ENCODE data around the gene PITHD1. TPM values are rescaled to one million over a fixed set of nuclear protein-coding genes. Genes with fewer than 3 reads are reported as not detected.

The PITHD1 gene
- polyA plus RNA-seq, 2 of the 4 experiments (the other 2 are of a cell fraction) = 25.4 to 41.0 TPM

DNA sequence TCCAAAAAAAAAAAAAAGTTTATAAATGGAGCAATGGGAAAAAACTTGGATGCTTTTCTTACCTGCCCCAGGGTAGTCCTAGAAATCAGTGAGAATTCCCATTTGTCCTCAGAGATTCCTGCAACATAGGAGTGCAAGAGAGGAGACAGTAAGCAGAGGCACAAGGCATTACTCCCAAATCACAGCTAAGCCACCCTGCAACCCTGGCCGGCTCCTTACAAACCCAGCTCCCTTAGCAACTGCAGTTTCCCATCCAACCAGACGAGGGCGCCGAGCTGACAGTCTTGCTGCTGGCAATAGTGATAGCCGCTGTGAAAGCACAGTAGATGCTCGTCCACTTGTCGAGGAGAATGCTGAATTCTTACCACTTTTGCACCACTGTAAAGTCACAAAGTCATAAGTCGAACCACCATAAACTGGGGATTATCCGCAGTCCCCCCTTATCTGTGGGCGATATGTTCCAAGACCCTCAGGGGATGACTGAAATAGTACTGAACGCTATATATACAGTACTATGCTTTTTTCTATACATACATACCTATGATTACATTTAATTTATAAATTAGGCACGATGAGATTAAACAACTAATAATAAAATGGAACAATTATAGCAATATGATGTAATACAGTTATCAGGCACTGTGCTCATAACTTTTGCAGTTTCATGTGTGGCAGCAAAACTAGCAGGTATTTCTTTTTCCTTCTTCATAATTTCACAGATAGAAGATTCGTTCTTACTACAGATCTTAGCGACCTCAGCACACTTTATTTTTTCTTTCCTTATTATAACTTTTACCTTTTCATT is 6.0 kb upstream of the PITHD1 start:
- no peak for FAIRE-seq
- H3K4me1 ChIP-seq = peaks cover 6% of the 10 kb centered on the region; the same call in 1 of the 3 replicates
- no peaks in the 10 kb centered on the region for H3K9me3 ChIP-seq
- H3K27ac ChIP-seq = no peak overlapping the region
- 15% methylated on average over 12 of the region's 14 CpGs for WGBS (ENCODE audit: missing lambda C conversion rate)
- peak overlapping the region; percentile 43; the same call in 1 of the 3 replicates for H3K4me2 ChIP-seq
- ChIA-PET POLR2A (interaction anchor here (0.7 to 1.0 kb wide), 2 partner anchors 81 to 144 kb away, joined by 3 read pairs; partner anchors contain the start of gene RPL11), CTCF (interaction anchor here (0.6 to 3.0 kb wide), 34 partner anchors 8 to 804 kb away, joined by 3 to 22 read pairs (median 3); partner anchors contain the start of gene FUCA1)
- DNase-seq (ENCODE audit: low read depth in 1 of 2, low spot score in 1 of 2) = peak; percentile 38 to 77
- H3K4me3 ChIP-seq = no peak overlapping the region
- TF ChIP-seq, protein P1, sequence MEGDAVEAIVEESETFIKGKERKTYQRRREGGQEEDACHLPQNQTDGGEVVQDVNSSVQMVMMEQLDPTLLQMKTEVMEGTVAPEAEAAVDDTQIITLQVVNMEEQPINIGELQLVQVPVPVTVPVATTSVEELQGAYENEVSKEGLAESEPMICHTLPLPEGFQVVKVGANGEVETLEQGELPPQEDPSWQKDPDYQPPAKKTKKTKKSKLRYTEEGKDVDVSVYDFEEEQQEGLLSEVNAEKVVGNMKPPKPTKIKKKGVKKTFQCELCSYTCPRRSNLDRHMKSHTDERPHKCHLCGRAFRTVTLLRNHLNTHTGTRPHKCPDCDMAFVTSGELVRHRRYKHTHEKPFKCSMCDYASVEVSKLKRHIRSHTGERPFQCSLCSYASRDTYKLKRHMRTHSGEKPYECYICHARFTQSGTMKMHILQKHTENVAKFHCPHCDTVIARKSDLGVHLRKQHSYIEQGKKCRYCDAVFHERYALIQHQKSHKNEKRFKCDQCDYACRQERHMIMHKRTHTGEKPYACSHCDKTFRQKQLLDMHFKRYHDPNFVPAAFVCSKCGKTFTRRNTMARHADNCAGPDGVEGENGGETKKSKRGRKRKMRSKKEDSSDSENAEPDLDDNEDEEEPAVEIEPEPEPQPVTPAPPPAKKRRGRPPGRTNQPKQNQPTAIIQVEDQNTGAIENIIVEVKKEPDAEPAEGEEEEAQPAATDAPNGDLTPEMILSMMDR (IDR thresholded peaks at IDR 0.05) = peak; percentile 67
- TF ChIP-seq, protein P2, sequence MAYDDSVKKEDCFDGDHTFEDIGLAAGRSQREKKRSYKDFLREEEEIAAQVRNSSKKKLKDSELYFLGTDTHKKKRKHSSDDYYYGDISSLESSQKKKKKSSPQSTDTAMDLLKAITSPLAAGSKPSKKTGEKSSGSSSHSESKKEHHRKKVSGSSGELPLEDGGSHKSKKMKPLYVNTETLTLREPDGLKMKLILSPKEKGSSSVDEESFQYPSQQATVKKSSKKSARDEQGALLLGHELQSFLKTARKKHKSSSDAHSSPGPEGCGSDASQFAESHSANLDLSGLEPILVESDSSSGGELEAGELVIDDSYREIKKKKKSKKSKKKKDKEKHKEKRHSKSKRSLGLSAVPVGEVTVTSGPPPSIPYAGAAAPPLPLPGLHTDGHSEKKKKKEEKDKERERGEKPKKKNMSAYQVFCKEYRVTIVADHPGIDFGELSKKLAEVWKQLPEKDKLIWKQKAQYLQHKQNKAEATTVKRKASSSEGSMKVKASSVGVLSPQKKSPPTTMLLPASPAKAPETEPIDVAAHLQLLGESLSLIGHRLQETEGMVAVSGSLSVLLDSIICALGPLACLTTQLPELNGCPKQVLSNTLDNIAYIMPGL (CRISPR knock-in tag; IDR thresholded peaks at IDR 0.05; ENCODE audit: borderline replicate concordance) = no peak
- TF ChIP-seq TFCP2L1 (CRISPR knock-in tag; IDR thresholded peaks at IDR 0.05) (no peak), RAD21 (conservative IDR thresholded peaks at IDR 0.05 in 1 of 2, IDR thresholded peaks at IDR 0.05 in 1 of 2) (peak; percentile 68 to 79), HDAC2 (IDR thresholded peaks at IDR 0.05) (no peak), RARB (CRISPR knock-in tag; IDR thresholded peaks at IDR 0.05) (no peak), SMC3 (IDR thresholded peaks at IDR 0.05) (peak; percentile 68), CHD4 (IDR thresholded peaks at IDR 0.05; ENCODE audit: borderline replicate concordance) (no peak), BHLHE40 (IDR thresholded peaks at IDR 0.05; ENCODE audit: low read depth, low read length) (no peak)
- TF ChIP-seq, protein P3, sequence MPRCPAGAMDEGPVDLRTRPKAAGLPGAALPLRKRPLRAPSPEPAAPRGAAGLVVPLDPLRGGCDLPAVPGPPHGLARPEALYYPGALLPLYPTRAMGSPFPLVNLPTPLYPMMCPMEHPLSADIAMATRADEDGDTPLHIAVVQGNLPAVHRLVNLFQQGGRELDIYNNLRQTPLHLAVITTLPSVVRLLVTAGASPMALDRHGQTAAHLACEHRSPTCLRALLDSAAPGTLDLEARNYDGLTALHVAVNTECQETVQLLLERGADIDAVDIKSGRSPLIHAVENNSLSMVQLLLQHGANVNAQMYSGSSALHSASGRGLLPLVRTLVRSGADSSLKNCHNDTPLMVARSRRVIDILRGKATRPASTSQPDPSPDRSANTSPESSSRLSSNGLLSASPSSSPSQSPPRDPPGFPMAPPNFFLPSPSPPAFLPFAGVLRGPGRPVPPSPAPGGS (IDR thresholded peaks at IDR 0.05) = no peak
- ATAC-seq = peak; percentile 97 to 98

GRCh38 chr1:23772854-23773242 is 5.4 kb upstream of the PITHD1 start:
- no peaks in the 10 kb centered on the region for H3K9me3 ChIP-seq
- POLR2A ChIA-PET = no interaction called here
- H3K4me1 ChIP-seq = peaks cover 8% of the 10 kb centered on the region; the same call in 1 of the 3 replicates
- no peak overlapping the region for H3K4me2 ChIP-seq
- CTCF ChIA-PET = no interaction called here
- 75% methylated on average over 10 of the region's 10 CpGs for WGBS (ENCODE audit: missing lambda C conversion rate)
- no peak for DNase-seq (ENCODE audit: low read depth in 1 of 2, low spot score in 1 of 2)
- no peak overlapping the region for H3K27ac ChIP-seq
- FAIRE-seq = no peak
- no peak for ATAC-seq
- TF ChIP-seq ZNF302 (CRISPR knock-in tag; IDR thresholded peaks at IDR 0.05) = no peak
- no peak for TF ChIP-seq TFCP2L1 (CRISPR knock-in tag; IDR thresholded peaks at IDR 0.05)
- no peak for TF ChIP-seq SREBF2 (IDR thresholded peaks at IDR 0.05)
- TF ChIP-seq, protein P4, sequence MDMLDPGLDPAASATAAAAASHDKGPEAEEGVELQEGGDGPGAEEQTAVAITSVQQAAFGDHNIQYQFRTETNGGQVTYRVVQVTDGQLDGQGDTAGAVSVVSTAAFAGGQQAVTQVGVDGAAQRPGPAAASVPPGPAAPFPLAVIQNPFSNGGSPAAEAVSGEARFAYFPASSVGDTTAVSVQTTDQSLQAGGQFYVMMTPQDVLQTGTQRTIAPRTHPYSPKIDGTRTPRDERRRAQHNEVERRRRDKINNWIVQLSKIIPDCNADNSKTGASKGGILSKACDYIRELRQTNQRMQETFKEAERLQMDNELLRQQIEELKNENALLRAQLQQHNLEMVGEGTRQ (IDR thresholded peaks at IDR 0.05) = no peak
- no peak for TF ChIP-seq CHD2 (IDR thresholded peaks at IDR 0.05; ENCODE audit: low read length, partially characterized antibody)
- no peak for TF ChIP-seq HEYL (CRISPR knock-in tag; IDR thresholded peaks at IDR 0.05)
- TF ChIP-seq MAZ (IDR thresholded peaks at IDR 0.05; ENCODE audit: borderline replicate concordance, low read depth, low read length) = no peak
- no peak for TF ChIP-seq JUNB (IDR thresholded peaks at IDR 0.05)
- TF ChIP-seq FOXS1 (CRISPR knock-in tag; IDR thresholded peaks at IDR 0.05) = no peak
- no peak for TF ChIP-seq RAD21 (conservative IDR thresholded peaks at IDR 0.05 in 1 of 2, IDR thresholded peaks at IDR 0.05 in 1 of 2)
- no peak for TF ChIP-seq RNF2 (IDR thresholded peaks at IDR 0.05; ENCODE audit: borderline replicate concordance, low read depth)
- TF ChIP-seq NFE2L2 (conservative IDR thresholded peaks at IDR 0.05; ENCODE audit: low read length) = no peak
- no peak for TF ChIP-seq MAFK (IDR thresholded peaks at IDR 0.05; ENCODE audit: partially characterized antibody)
- TF ChIP-seq JUN (IDR thresholded peaks at IDR 0.05) = no peak
- TF ChIP-seq KDM5A (IDR thresholded peaks at IDR 0.05) = no peak
- no peak overlapping the region for H3K4me3 ChIP-seq
